GM12874 (cell line): ENCODE data around the gene CNNM4.

ENCODE experiments used
- CTCF ChIP-seq: IDR thresholded peaks from 2 replicates; pipeline ENCODE4 v1.5.1; 2011; ENCODE audit warnings: low read depth, mild to moderate bottlenecking, control low read depth, low read length, moderate library complexity; ENCODE audit not compliant: insufficient read depth

CNNM4 gene

GRCh38 chr2:96861074-96861473 is 100.4 kb downstream of the CNNM4 start:
- TF ChIP-seq CTCF, result no peak
